Suprapubic skin (tissue), 4 donors: Measurements from ENCODE around the gene DYNC2H1. TPM values are rescaled to one million over a fixed set of nuclear protein-coding genes. Genes with fewer than 3 reads are reported as not detected.

Experiments
- DNase-seq, 2 donors: peaks; one replicate each; pipeline ENCODE4 v3.0.0-alpha.2; 2019; ENCODE audit warnings: low spot score in 2 of 2
- H3K27ac ChIP-seq: fragments of 200-600 bp; sonication (generic); one replicate; pipeline ENCODE4 v1.5.1; 2019
- H3K27me3 ChIP-seq: fragments of 200-600 bp; sonication (generic); one replicate; pipeline ENCODE4 v1.5.1; 2019
- H3K36me3 ChIP-seq: fragments of 200-600 bp; sonication (generic); one replicate; pipeline ENCODE4 v1.5.1; 2019
- H3K4me1 ChIP-seq: fragments of 200-600 bp; sonication (generic); one replicate; pipeline ENCODE4 v1.5.1; 2019
- H3K4me3 ChIP-seq: fragments of 200-600 bp; sonication (generic); one replicate; pipeline ENCODE4 v1.5.1; 2019; ENCODE audit warnings: mild to moderate bottlenecking
- H3K9me3 ChIP-seq: fragments of 200-600 bp; sonication (generic); one replicate; pipeline ENCODE4 v1.5.1; 2019
- EP300 ChIP-seq: sonication (generic); formaldehyde crosslinking; IDR thresholded peaks from one replicate; pipeline ENCODE4 v1.6.1; 2017; ENCODE audit warnings: antibody characterized with exemption
- POLR2A ChIP-seq, 2 donors: fragments of 450-650 bp; IDR thresholded peaks; one replicate each; pipeline ENCODE4 v1.6.1; 2017; ENCODE audit warnings: antibody characterized with exemption in 2 of 2, mild to moderate bottlenecking in 2 of 2, moderate library complexity in 2 of 2
- POLR2AphosphoS5 ChIP-seq, 3 donors: sonication (generic); formaldehyde crosslinking; IDR thresholded peaks; one replicate each; pipeline ENCODE4 v1.6.1; 2017; ENCODE audit warnings: antibody characterized with exemption in 3 of 3
- WGBS: methylation state at CpG from one replicate; pipeline ENCODE4 v1.1.5; 2018; 5-methylcytosine and 5-hydroxymethylcytosine counted together
- total RNA-seq, 4 donors: library from RNA; depleted of rRNA; stranded (reverse); fragments of >200 nt; gene quantifications; one replicate each; pipeline ENCODE4 v1.1.0, GENCODE V29; 2016
- TF ChIP-seq, protein P1 (sequence below), 2 donors: fragments of 200-600 bp in 1 of 2; fragments of 450-650 bp in 1 of 2; sonication (generic) in 1 of 2; IDR thresholded peaks; one replicate each; pipeline ENCODE4 v1.5.1; 2016 to 2019; ENCODE audit warnings: antibody characterized with exemption in 2 of 2, mild to moderate bottlenecking in 1 of 2, moderate library complexity in 1 of 2

DYNC2H1 gene
- total RNA-seq, 4 donors from 2014 or later = 8.4 to 33.2 (median 11.5) TPM

DNA sequence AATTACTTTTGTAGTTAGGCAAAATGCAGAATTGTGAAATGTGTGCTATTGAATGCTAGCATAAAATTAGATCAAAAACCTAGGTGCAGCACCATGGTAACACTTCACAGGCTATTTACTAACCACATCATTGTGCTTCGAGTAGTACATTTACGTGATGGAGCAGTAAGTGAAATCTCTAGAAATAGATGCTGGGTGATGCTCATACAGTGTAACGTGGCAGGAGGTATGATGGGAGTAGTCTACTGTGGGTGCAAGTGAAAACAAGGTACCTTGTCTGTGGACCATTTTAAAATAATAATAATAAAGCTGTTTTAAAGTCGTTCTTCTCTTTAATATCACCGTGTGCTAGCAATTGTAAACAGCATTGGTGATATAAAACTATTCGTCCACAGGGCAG lies 132.3 kb downstream of the DYNC2H1 start:
- no peak for DNase-seq
- Histone ChIP-seq H3K9me3 (no peaks in the 10 kb centered on the region), H3K27ac (no peak overlapping the region), H3K27me3 (no peaks in the 10 kb centered on the region), H3K36me3 (peaks cover 26% of the 10 kb centered on the region), H3K4me1 (no peaks in the 10 kb centered on the region), H3K4me3 (no peak overlapping the region)
- 90% methylated on average over 6 of the region's 6 CpGs for WGBS
- TF ChIP-seq, protein P1, sequence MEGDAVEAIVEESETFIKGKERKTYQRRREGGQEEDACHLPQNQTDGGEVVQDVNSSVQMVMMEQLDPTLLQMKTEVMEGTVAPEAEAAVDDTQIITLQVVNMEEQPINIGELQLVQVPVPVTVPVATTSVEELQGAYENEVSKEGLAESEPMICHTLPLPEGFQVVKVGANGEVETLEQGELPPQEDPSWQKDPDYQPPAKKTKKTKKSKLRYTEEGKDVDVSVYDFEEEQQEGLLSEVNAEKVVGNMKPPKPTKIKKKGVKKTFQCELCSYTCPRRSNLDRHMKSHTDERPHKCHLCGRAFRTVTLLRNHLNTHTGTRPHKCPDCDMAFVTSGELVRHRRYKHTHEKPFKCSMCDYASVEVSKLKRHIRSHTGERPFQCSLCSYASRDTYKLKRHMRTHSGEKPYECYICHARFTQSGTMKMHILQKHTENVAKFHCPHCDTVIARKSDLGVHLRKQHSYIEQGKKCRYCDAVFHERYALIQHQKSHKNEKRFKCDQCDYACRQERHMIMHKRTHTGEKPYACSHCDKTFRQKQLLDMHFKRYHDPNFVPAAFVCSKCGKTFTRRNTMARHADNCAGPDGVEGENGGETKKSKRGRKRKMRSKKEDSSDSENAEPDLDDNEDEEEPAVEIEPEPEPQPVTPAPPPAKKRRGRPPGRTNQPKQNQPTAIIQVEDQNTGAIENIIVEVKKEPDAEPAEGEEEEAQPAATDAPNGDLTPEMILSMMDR (IDR thresholded peaks at IDR 0.05) = no peak
- TF ChIP-seq POLR2A (IDR thresholded peaks at IDR 0.05) (no peak), POLR2AphosphoS5 (IDR thresholded peaks at IDR 0.05) (no peak), EP300 (no peak)

DNA sequence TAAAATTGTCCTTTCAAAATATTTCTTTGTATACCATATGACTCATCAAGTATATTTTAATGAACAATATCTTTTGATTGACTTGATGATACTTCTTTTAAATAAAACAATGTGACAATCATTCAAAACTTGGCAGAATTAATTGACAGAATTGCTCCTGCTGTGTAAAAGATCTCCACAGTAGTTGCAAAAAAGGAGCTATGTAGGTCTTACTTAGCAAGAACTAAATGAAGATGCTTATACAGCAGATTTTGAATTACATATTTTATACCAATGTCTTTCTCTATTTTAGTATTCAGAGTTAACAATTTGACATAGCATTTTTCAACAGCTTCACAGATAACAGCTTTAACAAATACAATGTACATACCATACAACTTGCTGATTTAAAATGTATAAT lies 144.9 kb downstream of the DYNC2H1 start:
- no peak for DNase-seq
- TF ChIP-seq, protein P1 (IDR thresholded peaks at IDR 0.05) = no peak
- TF ChIP-seq POLR2AphosphoS5 (IDR thresholded peaks at IDR 0.05) (no peak), EP300 (no peak), POLR2A (IDR thresholded peaks at IDR 0.05) (no peak)
- Histone ChIP-seq H3K36me3 (peaks cover 21% of the 10 kb centered on the region), H3K9me3 (no peaks in the 10 kb centered on the region), H3K27ac (no peak overlapping the region), H3K27me3 (no peaks in the 10 kb centered on the region), H3K4me3 (no peak overlapping the region), H3K4me1 (no peaks in the 10 kb centered on the region)

DNA sequence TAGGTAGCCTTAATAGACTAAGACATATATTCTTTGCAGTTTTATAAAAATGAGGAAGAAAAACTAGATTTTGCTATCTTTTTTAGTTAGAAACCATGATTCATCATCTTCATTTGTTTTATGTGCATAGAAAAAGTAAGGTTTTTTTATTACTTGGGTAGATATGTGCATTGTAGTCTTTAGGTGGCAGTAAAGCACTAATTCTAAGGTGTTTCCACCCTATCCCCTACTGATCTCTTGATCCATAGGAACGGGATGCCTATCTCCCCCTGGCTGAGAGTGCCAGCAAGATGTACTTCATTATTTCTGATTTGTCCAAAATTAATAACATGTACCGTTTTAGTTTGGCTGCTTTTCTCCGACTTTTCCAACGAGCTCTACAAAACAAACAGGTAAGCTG lies 148.1 kb downstream of the DYNC2H1 start:
- WGBS = 75% methylated on average over 4 of the region's 4 CpGs
- H3K27ac ChIP-seq = no peak overlapping the region

DNA sequence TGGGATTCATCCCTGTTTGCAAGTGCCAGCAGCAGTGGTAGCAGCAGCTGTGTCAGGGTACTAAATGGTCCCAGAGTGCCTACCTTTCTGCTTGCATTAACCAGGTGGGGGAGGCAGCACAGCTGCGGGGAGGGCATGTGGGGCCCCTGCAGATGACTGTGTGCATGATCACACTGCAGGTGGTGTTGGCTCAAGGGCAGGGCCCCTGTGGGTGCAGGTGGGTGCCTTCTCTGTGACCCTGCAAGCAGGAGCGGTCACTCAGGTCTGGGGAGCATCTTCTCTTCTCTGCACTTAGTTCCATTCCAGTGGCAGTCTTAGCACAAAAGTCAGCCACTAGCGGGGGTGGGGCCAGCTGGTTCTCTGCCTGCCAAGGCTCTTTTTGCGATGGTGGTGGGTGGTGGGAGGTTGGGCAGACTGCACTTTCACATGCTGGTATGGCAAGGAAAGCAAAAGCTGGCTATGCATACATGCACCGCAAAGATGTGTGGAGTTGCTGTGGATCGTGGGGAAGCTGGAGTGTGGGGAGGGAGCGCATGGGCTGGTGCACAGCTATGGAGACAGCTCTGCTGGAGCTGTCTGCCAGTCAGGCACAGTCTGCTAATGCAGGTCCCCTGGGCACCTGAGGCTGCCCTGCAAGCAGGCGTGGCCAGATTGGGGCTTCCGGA lies 157.1 kb downstream of the DYNC2H1 start:
- TF ChIP-seq, protein P1 (IDR thresholded peaks at IDR 0.05) = no peak
- TF ChIP-seq POLR2A (IDR thresholded peaks at IDR 0.05) (no peak), EP300 (no peak), POLR2AphosphoS5 (IDR thresholded peaks at IDR 0.05) (no peak)

More for the DNA sequence above, 148.1 kb downstream of the DYNC2H1 start:
- H3K9me3 ChIP-seq = no peaks in the 10 kb centered on the region
- peaks cover 24% of the 10 kb centered on the region for H3K36me3 ChIP-seq
- no peaks in the 10 kb centered on the region for H3K4me1 ChIP-seq
- no peak for DNase-seq
- H3K27me3 ChIP-seq = no peaks in the 10 kb centered on the region
- H3K4me3 ChIP-seq = no peak overlapping the region
- TF ChIP-seq POLR2A (IDR thresholded peaks at IDR 0.05) (no peak), POLR2AphosphoS5 (IDR thresholded peaks at IDR 0.05) (no peak), EP300 (no peak)
- TF ChIP-seq, protein P1 (IDR thresholded peaks at IDR 0.05) = no peak

DNA sequence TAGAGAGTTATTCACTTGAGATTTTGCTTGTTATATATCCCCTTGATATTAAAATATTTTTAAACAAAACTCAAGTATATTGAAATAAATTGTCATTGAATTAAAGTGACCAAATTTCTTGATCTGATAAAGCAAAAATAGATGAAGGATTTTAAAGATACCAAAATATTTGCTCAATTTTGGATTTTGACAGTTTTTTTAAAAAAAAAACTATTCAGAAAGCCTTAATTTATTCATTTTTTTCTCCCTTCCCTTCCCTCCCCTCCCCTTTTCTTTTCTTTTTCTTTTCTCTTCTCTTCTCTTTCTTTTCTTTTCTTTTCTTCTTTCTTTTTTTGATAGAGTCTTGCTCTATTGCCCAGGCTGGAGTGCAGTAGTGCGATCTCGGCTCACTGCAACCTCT lies 163.7 kb downstream of the DYNC2H1 start:
- 93% methylated on average over 2 of the region's 2 CpGs for whole genome bisulfite sequencing
- no peak for TF ChIP-seq EP300
- no peak for TF ChIP-seq POLR2AphosphoS5 (IDR thresholded peaks at IDR 0.05)
- TF ChIP-seq, protein P1 (IDR thresholded peaks at IDR 0.05) = no peak
- TF ChIP-seq POLR2A (IDR thresholded peaks at IDR 0.05) = no peak
- Histone ChIP-seq H3K27ac (no peak overlapping the region), H3K4me3 (no peak overlapping the region), H3K36me3 (no peaks in the 10 kb centered on the region), H3K4me1 (no peaks in the 10 kb centered on the region), H3K9me3 (no peaks in the 10 kb centered on the region), H3K27me3 (no peaks in the 10 kb centered on the region)
- DNase-seq = no peak

More for the DNA sequence above, 157.1 kb downstream of the DYNC2H1 start:
- Histone ChIP-seq H3K4me1 (no peaks in the 10 kb centered on the region), H3K27ac (no peak overlapping the region), H3K27me3 (no peaks in the 10 kb centered on the region), H3K4me3 (no peak overlapping the region), H3K36me3 (peaks cover 10% of the 10 kb centered on the region), H3K9me3 (no peaks in the 10 kb centered on the region)
- 90% methylated on average over 7 of the region's 9 CpGs for WGBS
- no peak for DNase-seq
